Ectodermal cell (in vitro differentiated cells): ENCODE data around the gene CHIC2.

Experiments used
- H3K27ac ChIP-seq: 2 replicates; pipeline ENCODE4 v1.7.0; 2013; ENCODE audit warnings: mild to moderate bottlenecking, low read depth, low read length; ENCODE audit not compliant: insufficient read depth, poor library complexity, severe bottlenecking
- H3K27me3 ChIP-seq: 2 replicates; pipeline ENCODE4 v1.7.0; 2013; ENCODE audit warnings: mild to moderate bottlenecking, low read length; ENCODE audit not compliant: insufficient read depth, control insufficient read depth, poor library complexity, severe bottlenecking
- H3K36me3 ChIP-seq: one replicate; pipeline ENCODE4 v1.7.0; 2013; ENCODE audit warnings: low read length; ENCODE audit not compliant: control insufficient read depth, insufficient read depth
- H3K4me1 ChIP-seq: one replicate; pipeline ENCODE4 v1.7.0; 2013; ENCODE audit warnings: low read length; ENCODE audit not compliant: control insufficient read depth, insufficient read depth
- H3K4me3 ChIP-seq: 2 replicates; pipeline ENCODE4 v1.7.0; 2013; ENCODE audit warnings: low read depth, low read length, control low read depth; ENCODE audit not compliant: insufficient read depth
- H3K9me3 ChIP-seq: 2 replicates; pipeline ENCODE4 v1.7.0; 2013; ENCODE audit warnings: mild to moderate bottlenecking, low read length, moderate library complexity; ENCODE audit not compliant: control insufficient read depth
- WGBS, 2 experiments: methylation state at CpG; one replicate each; pipeline ENCODE4 v1.1.7; 2013; ENCODE audit warnings: missing lambda C conversion rate in 2 of 2; 5-methylcytosine and 5-hydroxymethylcytosine counted together

The CHIC2 gene

DNA sequence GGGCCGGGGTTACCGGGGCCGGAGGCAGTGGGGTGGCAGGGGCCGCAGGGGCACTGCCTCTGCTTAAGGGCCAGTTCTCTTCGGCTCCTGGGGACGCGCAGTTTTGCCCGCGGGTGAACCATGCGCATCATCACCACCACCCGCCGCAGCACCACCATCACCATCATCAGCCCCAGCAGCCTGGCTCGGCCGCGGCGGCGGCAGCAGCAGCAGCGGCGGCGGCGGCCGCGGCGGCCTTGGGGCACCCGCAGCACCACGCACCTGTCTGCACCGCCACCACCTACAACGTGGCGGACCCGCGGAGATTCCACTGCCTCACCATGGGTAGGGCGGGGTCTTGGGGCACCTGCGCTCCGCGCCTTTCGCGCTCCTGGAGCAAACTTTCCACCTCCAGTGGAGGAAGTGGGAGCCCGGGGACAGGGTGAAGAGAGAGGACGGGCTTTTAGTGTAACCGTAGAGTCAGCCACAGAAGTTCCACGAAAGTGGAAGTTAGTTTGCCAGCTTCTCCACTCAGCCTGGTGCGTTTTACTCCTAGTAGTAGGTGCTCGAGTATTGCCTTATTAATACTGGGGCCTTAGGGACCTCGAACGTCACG is 36.3 kb upstream of the CHIC2 start:
- H3K27ac ChIP-seq, result no peak overlapping the region
- H3K9me3 ChIP-seq, result no peaks in the 10 kb centered on the region
- peaks cover 42% of the 10 kb centered on the region for H3K4me1 ChIP-seq
- WGBS, 2 experiments, result 2% methylated on average over 46 of the region's 46 CpGs
- H3K4me3 ChIP-seq, result no peak overlapping the region
- H3K36me3 ChIP-seq, result no peaks in the 10 kb centered on the region
- H3K27me3 ChIP-seq, result peaks cover 100% of the 10 kb centered on the region

DNA sequence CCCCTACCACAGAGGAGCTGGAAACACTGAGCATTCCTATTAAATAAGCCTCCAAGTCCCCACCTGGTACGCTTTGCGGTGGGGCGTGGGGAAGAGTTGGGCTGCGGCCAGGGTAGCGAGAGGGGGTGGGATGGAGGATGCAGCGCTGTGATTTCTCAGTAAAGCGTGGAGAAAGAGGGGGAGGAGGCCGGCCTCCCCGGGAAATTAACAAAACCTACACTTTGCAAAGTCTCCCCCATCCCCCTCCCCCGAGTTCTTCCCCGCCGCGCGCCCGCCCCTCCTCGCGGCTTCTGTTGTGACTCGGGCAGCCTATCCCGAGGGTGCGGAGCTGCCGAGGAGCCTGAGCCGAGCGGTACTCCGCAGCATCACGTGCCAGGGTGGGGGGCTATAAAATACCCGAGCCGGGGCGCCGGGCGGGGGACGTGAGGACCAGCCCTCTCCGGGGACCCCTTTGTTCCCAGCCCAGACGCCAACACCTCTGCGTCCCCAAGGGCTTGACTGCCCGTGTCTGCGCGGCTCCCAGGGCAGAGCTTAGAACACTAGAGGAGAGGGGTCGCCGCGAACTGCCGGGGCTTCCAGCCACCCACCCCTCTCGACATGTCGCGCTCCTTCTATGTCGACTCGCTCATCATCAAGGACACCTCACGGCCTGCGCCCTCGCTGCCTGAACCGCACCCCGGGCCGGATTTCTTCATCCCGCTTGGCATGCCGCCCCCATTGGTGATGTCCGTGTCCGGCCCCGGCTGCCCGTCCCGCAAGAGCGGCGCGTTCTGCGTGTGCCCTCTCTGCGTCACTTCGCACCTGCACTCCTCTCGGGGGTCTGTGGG is 35.6 kb upstream of the CHIC2 start, which contains the start of gene GSX2:
Gene GSX2, plus strand, starts transcription at position 416 of the 827 bp plus-strand sequence. Its CDS starts 182 bp downstream, at position 598.
- Histone ChIP-seq H3K9me3 (no peaks in the 10 kb centered on the region), H3K36me3 (no peaks in the 10 kb centered on the region), H3K27ac (no peak within 1 kb of the TSS), H3K4me3 (peak within 1 kb of the TSS; percentile 22), H3K27me3 (peaks cover 100% of the 10 kb centered on the region), H3K4me1 (peaks cover 49% of the 10 kb centered on the region)
- WGBS, 2 experiments, result 1% methylated on average over 66 of the region's 66 CpGs

DNA sequence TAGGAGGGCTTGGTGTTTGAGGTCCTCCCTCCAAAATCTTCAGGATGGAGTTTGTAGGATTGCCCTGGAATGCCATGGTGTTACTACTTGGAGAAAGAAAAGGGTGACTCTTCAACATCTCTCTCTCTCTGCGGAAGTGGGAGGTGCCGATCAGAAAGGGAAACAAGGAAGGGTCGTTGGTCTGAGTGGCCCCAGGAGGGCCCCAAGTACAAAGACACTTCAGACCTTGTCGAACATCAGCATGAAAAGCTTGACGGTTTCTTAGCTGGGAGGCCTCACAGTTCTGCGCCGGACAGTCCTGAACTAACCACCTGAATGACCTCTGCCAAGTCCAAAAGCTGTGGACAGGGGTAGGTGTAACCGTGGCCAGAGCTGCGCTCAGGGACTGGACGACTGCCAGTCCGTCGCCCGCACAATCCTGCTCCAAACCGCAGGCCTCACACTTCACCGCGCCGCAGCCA is 34.9 kb upstream of the CHIC2 start:
- Histone ChIP-seq H3K4me1 (peaks cover 51% of the 10 kb centered on the region), H3K27me3 (peaks cover 100% of the 10 kb centered on the region), H3K27ac (no peak overlapping the region), H3K4me3 (peak overlapping the region; percentile 22), H3K9me3 (no peaks in the 10 kb centered on the region), H3K36me3 (no peaks in the 10 kb centered on the region)
- WGBS, 2 experiments, result 1 to 2% methylated on average over 17 of the region's 17 CpGs

DNA sequence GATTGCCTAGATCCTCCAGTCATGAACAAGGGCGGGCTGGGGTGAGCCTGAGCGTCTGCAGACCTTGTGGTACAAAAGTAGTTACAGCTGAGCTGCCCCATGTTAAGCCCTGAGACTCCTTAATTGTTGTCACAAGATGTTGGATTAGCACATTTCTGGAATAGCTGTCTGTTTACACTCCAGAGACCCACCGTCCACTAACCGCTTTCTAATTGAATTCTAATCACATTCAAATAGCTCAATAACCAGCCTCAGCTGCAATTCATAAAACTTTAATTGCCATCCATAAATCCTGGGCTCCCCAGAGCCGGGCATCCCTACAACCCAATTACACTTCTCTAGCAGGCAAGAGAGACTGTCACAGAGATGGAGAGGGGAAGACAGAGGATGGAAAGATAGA is 34.0 kb upstream of the CHIC2 start:
- no peak overlapping the region for H3K27ac ChIP-seq
- H3K4me3 ChIP-seq, result no peak overlapping the region
- H3K9me3 ChIP-seq, result no peaks in the 10 kb centered on the region
- H3K4me1 ChIP-seq, result peaks cover 47% of the 10 kb centered on the region
- peaks cover 100% of the 10 kb centered on the region for H3K27me3 ChIP-seq
- H3K36me3 ChIP-seq, result no peaks in the 10 kb centered on the region
- 33 to 39% methylated on average over 5 of the region's 5 CpGs for WGBS, 2 experiments

DNA sequence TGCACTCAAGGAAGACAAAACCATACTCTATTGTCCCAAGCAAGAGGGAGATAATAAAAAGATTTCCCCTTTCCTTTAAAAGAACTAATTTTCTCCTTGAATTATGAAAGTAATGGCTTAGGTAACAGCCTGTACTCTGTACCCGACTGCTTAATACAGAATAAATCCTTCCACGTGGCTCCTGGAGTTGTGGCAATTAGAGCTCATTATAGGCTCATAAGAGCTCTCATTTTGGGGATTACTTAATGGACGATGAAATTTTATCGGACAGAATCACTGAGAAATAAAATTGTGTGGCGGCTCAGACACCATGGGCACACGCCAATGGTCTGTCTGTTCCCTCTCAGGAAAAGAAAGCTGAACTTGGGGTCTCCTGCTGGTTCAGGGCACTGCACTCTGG is 32.7 kb upstream of the CHIC2 start:
- Histone ChIP-seq H3K4me3 (no peak overlapping the region), H3K4me1 (peaks cover 54% of the 10 kb centered on the region), H3K9me3 (no peaks in the 10 kb centered on the region), H3K36me3 (no peaks in the 10 kb centered on the region), H3K27me3 (peaks cover 100% of the 10 kb centered on the region), H3K27ac (no peak overlapping the region)
- 73 to 77% methylated on average over 6 of the region's 6 CpGs for WGBS, 2 experiments

DNA sequence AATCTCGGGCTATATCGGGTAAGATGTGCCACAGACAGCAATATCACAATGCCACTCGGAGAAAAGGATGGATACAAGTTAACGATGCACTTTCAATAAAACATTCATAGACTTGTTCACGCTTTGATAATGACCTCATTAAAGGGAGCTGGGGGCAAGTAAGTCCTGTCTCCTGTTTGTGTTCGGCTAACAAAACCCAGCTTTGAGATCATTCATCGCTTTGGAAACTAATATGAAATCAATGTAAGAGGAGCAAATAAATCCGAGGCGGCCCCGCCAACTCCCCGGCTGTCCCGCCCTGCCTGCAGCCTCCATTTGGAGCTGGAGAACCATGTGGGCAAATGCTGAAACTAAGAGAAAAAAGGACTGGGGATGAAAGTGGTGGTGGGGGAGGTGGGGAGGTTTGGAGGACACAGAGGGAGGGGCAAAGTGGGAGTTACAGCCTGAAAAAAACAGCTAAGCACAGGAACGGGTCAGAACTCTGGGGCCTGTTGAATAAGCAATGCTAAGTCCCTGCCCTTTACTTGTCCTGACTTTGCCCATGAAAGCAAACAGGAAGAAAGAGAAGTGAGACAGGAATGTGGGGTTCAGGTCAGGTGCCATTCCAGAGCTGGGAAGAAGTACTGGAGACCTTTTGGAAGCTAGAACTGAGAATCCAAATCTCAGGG is 32.0 kb upstream of the CHIC2 start:
- Histone ChIP-seq H3K27me3 (peaks cover 100% of the 10 kb centered on the region), H3K27ac (no peak overlapping the region), H3K4me3 (no peak overlapping the region), H3K36me3 (no peaks in the 10 kb centered on the region), H3K4me1 (peaks cover 61% of the 10 kb centered on the region), H3K9me3 (no peaks in the 10 kb centered on the region)
- WGBS, 2 experiments, result 7 to 11% methylated on average over 13 of the region's 13 CpGs

DNA sequence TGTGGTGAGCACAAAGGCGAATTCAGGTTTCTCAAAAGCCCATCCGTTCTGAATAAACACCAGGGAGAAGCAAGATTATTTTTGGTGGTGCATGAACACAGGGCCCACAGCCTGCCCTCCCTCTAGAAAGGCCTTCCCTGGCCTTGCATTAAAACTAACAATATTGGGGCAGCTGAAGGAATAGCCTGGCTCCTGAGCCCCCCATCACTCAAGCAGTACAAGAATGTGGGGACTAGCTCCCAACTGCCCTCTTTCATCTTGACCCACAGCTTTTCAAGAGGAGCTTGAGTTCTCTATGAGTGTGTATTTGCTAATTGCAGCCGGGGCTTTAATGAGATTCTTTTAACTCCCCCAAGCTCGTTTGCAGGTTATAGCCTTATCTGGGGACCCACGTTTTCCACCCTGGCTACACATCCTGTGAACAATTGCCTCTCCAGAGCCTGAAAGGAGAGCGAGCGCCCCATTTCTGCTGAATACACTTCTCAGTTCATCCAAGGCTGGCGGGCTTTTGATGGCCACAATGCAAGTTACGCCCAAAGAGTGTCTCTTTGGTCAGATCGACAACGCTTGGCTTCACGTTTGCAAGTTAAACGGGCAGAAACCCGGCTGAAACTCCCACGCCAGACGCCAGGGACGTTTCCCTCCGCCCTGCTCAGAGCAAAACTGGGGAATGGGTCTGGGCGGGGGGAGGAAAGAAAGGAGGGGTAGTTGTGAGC is 30.9 kb upstream of the CHIC2 start:
- H3K9me3 ChIP-seq, result no peaks in the 10 kb centered on the region
- H3K4me1 ChIP-seq, result peaks cover 57% of the 10 kb centered on the region
- no peak overlapping the region for H3K27ac ChIP-seq
- no peak overlapping the region for H3K4me3 ChIP-seq
- H3K27me3 ChIP-seq, result peaks cover 100% of the 10 kb centered on the region
- 2 to 3% methylated on average over 19 of the region's 19 CpGs for WGBS, 2 experiments
- H3K36me3 ChIP-seq, result no peaks in the 10 kb centered on the region

DNA sequence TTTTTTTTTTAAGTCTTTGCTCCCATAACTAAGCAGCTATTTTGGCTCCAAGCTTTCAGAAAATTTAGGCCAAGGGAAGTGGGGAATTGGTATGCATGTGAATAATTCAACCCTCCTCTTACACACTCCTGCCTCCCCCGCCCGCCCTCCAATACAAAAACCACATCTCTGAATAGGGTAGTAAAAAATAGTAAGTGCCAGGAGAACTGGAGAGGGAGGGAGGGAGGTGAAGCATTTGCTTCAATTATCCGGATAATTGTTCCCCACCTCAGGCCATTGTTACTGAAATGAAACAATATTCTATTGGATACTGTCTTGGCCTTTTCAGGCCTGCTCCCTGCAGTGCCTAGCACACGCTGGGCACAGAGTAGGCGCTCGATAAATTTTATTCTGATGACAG is 30.0 kb upstream of the CHIC2 start:
- Histone ChIP-seq H3K27me3 (peaks cover 94% of the 10 kb centered on the region), H3K4me1 (peaks cover 48% of the 10 kb centered on the region)
- WGBS, 2 experiments, result 2 to 4% methylated on average over 4 of the region's 6 CpGs

DNA sequence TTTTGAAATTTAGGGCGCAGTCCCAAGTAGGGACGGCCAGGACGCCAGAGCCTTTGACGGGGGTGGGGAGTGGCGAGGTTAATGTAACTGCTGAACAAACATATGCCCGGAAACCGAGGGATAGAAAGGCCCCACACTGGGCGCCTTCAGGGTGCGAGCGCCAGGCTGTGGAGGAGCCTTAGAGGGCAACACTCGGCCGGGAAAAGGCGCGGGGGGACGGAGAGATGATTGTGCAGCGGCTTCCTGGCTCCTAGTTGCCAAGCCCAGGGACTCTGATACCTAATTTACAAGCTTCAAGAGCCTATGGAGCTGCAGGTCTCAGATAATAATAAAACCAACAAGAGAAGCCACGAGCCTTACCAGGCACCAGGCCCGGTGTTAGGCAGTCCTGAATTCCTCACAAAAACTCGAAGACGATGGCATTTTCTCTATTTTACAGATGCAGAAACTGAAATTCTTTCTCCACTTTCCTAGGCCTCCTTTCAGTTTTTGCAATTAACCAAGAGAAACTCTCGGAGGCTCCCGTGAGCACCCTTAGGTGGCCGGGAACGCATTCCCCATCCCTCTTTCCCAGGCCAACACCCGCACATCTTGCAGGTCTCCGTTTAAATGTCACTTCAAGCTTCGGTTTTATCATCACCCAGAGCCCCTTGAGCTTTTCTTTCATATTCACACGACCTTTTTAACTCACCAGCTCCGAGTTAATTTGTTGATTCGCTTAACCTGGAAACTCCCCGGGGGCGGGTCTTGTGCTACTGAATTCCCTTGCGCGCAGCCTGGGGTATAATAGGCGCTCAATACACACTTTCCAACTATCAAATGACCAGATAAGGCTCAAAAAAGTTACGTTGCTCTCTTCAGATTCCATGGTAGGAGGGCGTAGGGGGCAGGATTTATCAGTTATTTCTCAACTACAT is 29.2 kb upstream of the CHIC2 start:
- H3K4me1 ChIP-seq, result peaks cover 42% of the 10 kb centered on the region
- H3K27me3 ChIP-seq, result peaks cover 85% of the 10 kb centered on the region
- H3K9me3 ChIP-seq, result no peaks in the 10 kb centered on the region
- H3K36me3 ChIP-seq, result no peaks in the 10 kb centered on the region
- 1 to 2% methylated on average over 37 of the region's 37 CpGs for WGBS, 2 experiments
- no peak overlapping the region for H3K27ac ChIP-seq
- no peak overlapping the region for H3K4me3 ChIP-seq

More for the DNA sequence above, 30.0 kb upstream of the CHIC2 start:
- Histone ChIP-seq H3K36me3 (no peaks in the 10 kb centered on the region), H3K4me3 (no peak overlapping the region), H3K27ac (no peak overlapping the region), H3K9me3 (no peaks in the 10 kb centered on the region)
